GM12873 (cell line): ENCODE data around the gene TTC21A.

Experiments used
- TF ChIP-seq, protein P1 (sequence below): IDR thresholded peaks from 2 replicates; pipeline ENCODE4 v1.5.1; 2012; ENCODE audit warnings: low read depth, mild to moderate bottlenecking, moderate library complexity, low read length, control low read depth; ENCODE audit not compliant: insufficient read depth; ENCODE audit errors: missing control alignments

Gene TTC21A

DNA sequence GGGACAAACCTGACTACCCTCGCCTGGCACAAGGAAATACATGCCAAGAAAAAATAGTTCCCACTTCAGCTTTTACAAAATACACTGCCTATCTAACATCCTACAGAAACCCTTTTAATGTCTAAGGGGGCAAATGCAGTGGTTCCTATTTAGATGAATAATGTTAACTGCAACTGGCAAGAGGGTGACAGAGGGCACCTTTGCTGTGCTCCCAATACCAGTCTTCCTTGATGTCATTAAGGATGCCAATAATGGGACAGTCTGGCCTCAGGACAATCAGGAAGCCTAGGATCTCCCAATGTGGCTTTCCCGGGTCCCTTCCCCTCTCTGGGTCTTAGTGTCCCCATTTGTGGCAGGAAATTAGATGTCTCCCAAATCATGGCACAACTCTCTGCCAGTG lies 32.0 kb downstream of the TTC21A start:
- TF ChIP-seq, protein P1, sequence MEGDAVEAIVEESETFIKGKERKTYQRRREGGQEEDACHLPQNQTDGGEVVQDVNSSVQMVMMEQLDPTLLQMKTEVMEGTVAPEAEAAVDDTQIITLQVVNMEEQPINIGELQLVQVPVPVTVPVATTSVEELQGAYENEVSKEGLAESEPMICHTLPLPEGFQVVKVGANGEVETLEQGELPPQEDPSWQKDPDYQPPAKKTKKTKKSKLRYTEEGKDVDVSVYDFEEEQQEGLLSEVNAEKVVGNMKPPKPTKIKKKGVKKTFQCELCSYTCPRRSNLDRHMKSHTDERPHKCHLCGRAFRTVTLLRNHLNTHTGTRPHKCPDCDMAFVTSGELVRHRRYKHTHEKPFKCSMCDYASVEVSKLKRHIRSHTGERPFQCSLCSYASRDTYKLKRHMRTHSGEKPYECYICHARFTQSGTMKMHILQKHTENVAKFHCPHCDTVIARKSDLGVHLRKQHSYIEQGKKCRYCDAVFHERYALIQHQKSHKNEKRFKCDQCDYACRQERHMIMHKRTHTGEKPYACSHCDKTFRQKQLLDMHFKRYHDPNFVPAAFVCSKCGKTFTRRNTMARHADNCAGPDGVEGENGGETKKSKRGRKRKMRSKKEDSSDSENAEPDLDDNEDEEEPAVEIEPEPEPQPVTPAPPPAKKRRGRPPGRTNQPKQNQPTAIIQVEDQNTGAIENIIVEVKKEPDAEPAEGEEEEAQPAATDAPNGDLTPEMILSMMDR, result no peak

DNA sequence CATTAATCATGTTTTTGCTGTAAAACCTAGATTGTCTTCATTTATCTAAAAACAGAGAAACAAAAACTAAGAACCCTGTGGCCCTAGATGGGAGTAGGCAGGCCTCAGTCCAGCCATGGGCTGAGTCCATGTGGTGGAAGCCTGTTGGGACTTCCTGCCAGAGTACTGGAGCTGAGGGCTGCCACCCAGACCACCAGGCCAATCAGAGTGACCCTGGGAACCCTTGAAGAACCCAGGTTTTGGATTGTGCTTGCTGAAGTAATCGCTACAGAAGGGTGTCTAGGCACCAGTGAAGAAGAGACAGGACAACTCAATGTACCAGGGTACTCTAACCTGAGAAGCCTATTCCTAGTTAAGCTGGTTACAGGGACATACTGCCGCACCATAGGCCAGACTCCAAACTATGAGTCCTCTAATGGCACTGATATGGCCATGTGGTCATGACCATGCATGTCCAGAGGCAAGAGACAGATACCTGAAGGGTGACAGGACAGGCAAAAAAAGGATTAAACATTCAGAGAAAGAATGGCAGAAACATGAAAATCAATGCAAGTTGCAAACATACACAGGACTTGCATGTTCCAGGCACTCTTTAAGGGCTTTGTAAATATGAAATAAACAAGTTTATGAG lies 33.0 kb downstream of the TTC21A start:
- TF ChIP-seq, protein P1, result no peak

DNA sequence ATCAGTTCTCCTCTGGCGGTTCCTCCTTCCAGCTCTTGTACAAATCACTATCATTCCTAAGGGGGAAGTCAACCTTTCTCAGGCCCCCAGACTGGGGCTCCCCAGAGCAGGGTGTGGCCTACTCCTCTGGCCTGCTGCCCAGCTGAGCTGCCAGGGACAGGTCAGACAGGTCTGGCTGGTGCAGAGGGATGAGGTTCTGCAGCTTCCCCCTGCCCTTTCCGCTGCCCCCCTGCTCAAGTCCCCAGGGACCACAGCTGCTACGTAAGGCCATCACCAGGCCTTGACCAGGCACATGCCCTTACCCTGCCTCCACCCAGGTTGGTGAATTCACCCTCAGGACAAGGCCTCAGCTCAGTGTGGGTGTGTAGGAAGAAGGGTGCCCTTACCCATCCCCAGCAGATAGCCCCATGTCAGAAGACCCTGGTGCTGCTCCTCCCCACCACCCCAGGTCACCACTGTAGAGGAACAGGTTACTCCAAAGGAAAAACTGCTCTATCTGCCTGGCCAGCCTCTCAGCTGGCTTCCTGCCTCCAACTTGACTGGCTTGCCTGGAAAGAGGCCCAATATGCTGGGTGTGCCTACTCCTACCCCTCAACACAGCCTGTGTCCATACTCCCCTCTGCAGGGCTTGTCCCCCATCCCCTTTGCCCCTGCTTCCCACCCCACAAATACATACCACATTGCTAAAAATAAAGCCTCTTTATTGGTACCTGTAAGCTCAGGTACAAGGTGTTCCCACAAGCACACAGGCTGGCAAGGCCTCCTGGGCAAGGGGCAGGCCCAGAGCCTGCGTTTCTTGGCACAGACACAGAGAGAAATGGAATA lies 33.9 kb downstream of the TTC21A start:
- TF ChIP-seq, protein P1, result no peak

DNA sequence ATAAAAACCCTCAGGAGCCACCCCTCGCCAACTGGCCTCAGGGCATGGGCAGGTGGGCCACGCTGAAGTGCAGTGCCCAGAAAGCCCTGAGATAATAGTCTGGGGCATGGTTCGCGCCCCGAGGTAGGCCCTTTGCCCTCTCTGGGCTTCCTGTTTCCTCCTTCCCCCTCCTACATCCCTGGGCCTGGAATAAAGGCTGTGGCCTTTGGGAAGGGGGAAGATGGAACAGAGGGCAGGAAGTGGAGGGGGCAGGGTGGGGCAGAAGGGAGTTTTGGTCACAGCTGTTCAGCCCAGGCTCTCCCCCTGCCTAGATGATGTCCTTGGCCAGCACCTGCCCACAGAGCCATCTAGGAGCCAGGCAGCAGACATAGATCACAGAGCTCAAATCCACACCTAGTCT lies 34.6 kb downstream of the TTC21A start:
- TF ChIP-seq, protein P1, result no peak

DNA sequence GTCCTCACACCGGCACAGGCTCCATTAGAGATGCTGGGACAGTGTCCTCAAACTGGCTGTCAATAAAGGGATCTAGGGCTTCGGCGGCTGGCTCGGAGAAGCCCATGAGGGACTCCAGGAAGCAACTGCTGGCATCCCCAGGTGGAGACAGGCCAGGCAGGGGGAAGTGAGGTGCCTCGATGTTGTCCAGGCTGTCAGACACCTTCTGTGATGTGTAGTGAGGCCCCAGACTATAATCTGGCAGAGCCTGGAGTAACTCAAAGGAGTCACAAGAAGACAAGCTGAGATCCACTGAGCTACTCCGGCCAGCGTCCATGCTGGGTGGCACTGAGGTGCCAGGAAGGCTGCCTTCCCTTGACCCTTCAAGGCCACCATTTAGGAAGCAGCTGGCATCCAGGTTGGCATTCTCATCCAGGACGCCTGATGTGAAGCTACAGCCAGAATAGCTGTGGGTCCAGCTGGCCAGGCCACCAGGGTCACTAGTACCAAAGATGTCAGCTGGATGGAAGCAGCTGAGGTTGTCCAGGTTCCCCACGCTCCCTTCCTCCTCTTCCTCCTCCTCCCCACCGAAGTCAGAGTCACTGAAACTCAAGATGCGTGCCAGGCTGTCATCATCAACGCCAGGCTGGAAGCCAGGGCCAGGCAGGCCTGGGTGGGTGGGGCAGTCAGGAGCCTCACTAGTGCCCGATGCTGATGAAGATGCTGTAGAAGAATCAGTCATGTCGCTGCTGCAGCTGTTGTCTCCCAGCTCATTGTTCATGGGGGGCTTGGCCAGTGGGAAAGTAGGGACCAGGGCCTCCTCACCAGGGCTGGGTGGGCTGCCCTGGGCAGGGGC lies 35.8 kb downstream of the TTC21A start:
- TF ChIP-seq, protein P1, result no peak

DNA sequence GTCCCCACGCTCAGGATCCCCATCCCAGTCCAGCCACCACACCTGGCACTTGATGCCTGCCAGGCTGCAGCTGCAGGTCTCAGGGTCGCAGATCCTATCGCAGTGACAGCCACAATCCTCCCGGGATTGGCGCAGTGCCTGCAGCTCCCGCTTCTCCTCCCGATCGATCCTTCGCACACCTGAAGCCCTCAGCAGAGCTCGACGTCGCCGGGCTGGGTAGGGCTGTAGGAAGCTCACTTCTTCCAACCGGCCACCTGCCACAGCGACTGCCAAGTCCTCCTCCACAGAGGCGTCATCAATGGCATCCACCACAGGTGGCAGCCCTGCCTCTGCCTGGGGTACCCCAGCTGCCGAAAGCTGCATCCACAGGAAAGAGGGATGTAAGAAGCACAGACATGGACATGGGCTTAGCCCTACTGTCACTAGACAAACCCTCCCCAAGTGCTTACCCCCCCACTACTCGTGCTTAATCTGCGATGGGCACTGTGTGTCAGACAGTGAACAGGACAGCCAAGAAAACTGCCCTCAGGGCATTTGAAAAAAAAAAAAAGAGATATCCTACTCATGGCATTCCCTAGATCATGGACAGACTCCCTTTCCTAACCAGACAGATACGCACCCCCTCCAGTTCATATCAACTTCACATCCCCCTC lies 36.7 kb downstream of the TTC21A start:
- TF ChIP-seq, protein P1, result no peak
